HG03064 (cell line): ENCODE data around the gene PLIN3.
"Not testable (repeated sequence)": the region's sequence is repeated elsewhere in the genome, so short reads cannot be mapped to it uniquely, and the experiment has no call there.

Experiments used
- ATAC-seq: cut with Tn5 transposase; IDR thresholded peaks from one replicate; pipeline ENCODE4 v1.9.1; 2021; ENCODE audit warnings: low read depth; ENCODE audit not compliant: unreplicated experiment

The PLIN3 gene

DNA sequence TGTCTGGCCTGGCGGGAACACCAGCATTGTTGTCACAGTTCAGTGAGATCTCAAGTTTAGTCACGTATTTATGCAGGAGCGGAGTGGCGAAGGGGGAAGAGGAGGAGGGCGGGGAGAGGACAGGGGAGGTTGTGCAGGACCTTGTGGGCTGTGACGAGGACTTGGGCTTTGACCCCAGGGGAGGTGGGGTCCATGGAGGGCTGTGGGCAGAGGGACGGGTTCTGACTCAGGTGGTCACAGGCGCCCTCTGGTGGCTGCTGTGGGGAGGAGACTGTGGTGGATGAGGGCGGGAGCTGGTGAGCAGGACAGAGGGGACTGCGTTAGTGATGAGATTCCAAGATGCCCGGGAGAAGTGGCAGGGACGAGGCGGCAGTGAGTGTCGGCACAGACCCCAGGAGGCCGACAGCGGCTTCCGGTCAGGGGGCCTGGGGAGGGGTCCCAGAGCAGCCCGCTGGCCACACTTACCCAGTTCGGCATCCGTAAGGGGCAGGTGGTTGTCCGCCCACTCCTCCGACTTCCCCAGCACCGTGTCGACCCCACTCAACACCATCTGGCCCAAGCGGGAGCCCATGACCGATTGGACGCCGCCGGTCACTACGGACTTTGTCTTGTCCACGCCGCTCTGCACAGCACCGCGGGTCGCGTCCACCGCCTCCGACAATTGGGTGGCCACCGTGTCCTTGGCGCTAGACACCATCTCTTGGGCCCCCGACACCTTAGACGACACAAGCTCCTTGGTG lies 15.7 kb downstream of the PLIN3 start:
- no peak for ATAC-seq

DNA sequence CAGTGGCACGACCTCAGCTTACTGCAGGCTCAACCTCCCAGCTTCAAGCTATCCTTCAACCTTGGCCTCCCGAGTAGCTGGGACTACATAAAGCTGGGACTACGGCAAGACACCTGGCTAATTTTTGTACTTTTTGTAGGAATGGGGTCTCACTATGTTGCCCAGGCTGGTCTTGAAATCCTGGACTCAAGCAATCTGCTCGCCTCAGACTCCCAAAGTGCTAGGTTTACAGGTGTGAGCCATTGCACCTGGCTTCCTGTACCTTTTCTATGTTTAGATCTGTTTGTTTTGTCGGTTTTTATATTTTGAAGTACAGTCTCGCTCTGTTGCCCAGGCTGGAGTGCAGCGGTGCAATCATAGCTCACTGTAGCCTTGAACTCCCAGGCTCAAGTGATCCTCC lies 18.4 kb downstream of the PLIN3 start:
- no peak for ATAC-seq

DNA sequence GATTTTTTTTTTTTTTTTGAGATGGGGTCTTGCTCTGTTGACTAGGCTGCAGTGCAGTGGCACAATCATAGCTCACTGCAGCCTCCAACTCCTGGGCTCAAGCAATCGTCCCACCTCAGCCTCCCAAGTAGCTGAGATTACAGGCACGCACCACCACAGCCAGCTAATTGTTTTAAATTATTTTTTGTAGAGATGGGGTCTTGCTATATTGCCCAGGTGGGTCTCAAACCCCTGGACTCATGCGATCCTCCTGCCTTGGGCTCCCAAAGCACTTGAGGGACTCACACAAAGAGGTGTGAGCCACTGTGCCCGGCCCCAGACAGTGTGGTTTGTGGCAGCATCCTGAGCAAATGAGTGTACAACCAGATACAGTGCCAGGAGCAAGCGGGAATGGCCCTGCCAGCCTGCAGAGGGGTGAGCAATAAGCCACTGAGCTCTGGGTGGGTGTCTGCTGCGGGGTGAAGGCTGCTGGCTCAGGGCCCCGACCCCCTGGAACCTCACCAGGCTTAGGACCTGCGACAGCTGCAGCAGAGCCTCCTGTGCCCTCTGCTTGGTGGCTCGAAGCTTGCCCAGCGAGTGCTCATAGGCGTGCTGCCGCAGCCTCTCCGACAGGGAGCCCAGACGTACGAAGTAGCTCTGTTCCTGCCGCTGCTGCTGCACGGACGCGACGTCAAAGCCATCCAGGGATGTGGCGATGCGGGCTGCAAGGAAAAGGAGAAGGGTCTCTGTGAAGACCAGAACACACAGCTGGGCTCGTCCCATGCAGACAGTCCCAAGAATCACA lies 20.1 kb downstream of the PLIN3 start:
- ATAC-seq, result no peak

DNA sequence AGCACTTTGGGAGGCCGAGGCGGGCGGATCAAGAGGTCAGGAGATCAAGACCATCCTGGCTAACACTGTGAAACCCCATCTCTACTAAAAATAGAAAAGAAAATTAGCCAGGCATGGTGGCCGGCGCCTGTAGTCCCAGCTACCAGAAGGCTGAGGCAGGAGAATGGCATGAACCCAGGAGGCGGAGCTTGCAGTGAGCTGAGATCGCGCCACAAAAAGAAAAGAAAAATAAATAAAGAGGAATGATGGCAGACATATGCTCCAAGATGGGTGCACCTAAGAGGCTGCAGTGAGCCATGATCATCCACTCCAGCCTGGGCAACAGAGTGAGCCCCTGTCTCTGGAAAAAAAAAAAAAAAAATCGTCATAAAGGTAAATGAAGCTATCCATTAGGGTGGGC lies 21.5 kb downstream of the PLIN3 start:
- not testable (repeated sequence) for ATAC-seq

DNA sequence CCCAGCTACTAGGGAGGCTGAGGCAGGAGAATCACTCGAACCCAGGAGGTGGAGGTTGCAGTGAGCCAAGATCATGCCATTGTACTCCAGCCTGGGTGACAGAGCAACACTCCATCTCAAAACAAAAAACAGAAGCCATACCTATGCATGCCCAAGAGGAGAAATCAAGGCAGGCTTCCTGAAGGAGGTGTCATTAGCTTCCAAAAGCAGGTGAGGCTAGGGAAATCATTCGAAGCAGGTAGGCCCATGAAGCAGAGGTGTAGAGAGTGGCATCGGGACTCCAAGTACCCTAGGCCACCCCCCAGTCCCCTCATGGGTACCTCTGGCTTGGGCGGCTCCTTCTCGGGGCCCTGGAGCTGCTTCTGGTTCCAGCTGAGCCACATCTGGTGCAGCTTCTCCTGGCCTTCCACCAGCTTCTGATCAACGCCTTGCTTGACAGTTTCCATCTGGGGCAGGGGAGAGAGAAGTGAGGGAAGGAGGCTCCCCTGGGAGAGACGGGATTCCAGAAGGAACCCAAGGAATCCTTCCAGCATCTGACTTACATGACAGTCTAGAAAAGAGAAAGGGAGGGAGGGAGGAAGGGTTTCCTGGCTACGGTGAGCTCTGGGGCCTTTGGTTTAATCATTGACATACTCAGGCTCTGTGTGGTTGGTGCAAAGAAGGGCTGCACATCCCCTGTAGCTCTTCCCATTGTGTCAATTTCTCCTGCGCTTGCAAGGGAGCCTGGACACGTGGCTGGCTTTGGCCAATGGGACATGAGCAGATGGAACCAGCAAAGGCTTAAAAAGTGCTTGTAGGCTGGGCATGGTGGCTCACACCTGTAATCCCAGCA lies 22.9 kb downstream of the PLIN3 start:
- no peak for ATAC-seq

DNA sequence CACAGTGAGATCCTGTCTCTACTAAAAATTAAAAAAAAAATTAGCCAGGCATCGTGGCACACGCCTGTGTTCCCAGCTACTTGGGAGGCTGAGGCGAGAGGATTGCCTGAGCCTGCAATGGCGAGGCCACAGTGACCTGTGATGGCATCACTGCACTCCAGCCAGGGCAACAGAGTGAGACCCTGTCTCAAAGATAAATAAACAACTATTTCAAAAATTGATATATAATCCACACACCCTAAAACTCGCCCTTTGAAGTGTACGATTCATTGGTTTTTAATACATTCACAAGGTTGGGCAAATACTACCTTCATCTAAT lies 23.9 kb downstream of the PLIN3 start:
- ATAC-seq, result no peak

DNA sequence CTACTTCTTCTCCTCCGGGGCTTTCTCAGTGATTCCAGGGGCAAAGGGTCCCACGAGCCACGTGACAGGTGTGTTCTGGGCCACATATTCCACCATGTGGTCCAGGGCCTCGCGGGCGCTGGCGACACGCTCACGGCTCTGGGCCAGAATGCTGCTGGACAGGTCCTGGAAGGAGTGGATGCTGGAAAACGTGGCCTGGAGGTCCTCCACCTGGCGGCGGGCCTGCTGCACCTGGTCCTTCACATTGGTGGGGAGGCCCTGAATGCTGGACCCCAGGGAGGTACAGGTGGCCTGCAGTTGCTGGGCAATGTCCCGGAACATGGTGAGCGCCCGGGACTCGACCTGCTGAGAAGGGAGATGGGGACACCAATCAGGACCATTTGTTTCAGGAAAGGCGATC lies 28.3 kb downstream of the PLIN3 start:
- ATAC-seq, result no peak

DNA sequence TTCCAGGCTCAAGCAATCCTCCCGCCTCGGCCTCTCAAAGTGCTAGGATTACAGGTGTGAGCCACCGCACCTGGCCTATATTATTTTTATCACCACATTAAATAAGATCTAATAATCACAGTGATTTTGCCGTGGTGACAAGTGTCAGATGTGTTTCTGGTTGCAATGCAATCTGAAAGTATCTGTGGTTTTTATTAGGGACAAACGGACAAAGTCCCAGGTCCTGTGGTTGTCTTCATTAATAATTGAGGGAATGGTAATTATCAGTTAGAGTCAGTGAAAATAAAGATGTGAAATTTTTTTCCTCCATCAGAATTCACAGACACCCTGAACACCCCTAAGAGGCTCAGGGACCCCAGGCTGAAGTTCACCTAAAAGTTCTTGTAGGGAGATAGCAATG lies 34.7 kb downstream of the PLIN3 start:
- no peak for ATAC-seq

DNA sequence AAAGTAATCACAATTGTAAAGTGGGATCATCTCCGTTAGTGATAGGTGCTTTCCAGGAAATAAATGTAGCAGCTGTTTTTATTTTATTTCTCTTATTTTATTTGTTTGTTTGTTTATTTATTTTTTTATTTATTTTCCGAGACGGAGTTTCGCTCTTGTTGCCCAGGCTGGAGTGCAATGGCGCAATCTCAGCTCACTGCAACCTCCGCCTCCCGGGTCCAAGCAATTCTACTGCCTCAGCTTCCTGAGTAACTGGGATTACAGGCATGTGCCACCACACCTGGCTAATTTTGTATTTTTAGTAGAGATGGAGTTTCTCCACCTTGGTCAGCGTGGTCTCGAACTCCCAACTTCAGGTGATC lies 35.5 kb downstream of the PLIN3 start:
- not testable (repeated sequence) for ATAC-seq

DNA sequence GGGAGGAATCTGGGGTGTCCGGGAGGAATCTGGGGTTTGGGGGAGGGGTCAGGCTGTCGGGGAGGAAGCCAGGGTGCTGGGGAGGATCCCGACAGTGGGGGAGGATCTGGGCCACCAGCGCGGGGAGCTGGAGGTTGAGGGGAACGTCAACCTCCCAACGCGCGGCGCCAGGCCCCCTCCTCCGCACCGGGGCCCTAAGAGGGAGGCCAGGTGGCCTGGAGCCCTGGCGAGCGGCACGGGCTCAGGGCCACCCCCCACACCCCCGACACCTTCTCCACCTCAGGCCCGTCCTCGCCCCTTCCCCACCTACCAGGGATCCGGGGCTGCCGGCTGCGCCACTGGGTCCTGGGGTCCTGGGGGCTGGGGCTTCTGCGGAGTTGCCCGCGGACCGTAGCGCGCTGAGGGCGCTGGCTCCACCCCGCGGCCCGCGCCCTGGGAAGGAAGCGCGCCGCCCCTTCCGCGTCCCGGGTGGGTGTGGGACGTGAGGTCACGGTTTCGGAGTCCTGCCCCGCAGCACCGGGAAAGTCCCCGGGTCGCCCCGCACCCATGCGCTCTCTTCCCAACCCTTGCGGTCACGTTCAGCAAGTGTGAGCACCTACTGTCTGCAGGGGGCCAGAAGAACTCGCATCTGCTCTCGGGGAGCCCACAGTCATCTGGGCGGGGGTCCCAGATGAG lies 36.0 kb downstream of the PLIN3 start, which contains the start of gene TICAM1:
Gene TICAM1 (minus strand): TSS at position 409 of the 675 bp plus-strand sequence. CDS start 13,335 bp downstream, outside the sequence.
- ATAC-seq, result no peak

DNA sequence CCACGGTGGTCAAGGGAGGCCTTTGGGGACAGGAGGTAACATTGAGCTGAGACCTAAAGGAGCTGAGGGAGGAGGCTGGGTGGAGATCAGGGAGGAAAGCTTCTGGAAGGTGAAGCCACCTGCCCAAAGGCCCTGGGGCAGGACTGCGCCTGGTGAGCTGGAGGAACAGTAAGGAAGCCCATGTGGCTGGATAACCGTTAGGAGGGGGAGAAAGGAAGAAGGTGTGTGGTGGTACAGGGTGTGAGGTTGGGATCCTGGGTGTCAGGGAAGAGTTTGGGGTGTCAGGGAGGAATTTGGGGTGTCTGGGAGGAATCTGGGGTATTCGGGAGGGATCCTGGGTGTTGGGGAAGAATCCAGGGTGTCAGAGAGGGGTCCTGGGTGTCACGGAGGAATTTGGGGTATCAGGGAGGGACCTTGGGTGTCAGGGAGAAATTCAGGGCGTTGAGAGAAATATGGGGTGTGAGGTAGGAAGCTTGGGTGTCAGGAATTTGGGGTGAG lies 36.6 kb downstream of the PLIN3 start:
- ATAC-seq, result no peak

DNA sequence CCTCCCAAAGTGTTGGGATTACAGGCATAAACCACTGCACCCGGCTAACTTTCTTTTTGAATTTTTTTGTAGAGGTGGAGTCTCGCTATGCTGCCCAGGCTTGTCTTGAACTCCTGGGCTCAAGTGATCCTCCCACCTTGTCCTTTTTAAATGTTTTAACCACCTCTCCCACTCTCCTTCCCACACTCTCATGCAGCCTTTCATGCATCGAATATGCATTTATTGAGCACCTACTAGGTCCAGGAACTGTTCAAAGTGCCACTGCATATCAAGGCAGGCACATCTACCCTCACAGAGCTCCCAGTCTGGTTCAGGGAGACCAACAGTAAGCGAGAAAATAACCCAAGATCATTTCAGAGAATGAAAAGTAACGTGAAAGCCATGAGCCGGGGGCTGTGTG lies 37.1 kb downstream of the PLIN3 start:
- ATAC-seq, result no peak

DNA sequence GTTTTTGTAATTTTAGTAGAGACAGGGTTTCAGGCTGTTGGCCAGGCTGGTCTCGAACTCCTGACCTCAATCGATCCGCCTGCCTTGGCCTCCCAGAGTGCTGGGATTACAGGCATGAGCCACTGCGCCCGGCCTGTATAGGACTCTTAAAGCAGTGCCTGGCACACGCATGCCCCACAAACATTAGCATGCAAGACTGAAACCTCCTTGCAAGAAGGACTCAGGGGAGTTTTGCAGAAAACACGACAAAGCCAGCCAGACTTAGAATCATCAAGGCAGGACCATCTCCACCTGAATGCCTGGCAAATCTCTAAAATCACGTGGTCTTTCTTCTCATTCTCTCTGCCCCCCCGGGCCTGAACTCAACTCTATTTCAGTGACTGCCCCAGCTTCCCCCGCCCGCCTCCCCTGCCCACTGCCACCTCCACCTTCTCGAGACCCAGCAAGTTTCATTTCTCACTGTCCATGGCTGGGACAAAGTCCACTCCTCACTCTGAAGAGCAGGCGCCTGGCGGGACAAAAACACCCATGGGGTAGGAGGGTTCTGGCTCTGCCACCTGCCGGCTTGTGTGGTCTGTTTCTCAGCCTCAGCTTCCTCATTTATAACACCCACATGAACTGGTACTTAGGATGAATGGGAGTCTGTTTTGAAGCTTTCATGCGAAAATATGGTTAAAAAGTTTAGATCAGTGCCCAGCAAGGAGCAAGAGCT lies 38.3 kb downstream of the PLIN3 start:
- no peak for ATAC-seq

DNA sequence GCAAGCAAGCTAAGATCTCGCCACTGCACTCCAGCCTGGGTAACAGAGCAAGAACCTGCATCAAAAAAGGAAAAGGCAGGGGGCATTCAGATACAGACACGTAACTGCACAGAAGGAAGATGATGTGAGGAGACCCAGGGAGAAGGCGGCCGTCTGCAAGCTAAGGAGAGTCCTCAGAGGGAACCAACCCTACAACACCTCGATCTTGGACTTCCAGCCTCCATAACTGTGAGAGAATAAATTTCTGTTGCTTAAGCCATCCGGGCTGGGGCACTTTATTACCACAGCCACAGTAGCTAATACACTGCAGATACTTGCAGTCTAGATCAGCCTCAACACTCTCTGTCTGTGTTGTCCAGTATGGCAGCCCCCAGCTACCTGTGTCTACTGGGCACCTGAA lies 43.9 kb downstream of the PLIN3 start:
- no peak for ATAC-seq

DNA sequence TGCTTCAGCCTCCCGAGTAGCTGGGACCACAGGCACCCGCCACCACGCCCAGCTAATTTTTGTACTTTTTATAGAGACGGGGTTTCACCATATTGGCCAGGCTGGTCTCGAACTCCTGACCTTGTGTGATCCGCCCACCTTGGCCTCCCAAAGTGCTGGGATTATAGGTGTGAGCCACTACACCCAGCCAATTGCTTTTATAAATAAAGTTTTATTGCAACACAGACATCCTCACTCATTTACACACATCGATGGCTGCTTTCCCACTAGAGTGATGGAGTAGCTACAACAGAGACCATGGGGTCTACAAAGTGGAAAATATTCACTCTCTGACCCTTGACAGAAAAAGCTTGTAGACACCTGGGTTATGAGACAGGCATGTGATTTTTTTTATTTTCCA lies 45.1 kb downstream of the PLIN3 start:
- ATAC-seq, result not testable (repeated sequence)

DNA sequence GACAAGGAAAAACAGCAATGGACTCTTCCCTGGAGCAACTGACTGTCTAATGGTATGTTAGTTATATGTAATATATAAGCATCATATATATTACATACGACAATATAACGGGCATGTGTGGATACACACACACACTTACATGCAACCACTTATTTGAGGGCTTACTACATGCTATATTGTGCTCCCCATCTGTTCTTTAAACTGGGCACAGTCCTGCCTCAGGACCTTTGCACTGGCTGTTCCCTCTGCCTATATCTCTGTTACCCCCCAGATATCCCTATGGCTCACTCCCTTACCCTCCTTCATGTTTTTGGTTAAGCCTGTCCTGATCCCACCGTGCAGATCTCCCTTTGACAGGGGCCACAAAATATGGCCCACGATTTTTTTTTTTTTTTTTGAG lies 46.2 kb downstream of the PLIN3 start:
- ATAC-seq, result no peak

DNA sequence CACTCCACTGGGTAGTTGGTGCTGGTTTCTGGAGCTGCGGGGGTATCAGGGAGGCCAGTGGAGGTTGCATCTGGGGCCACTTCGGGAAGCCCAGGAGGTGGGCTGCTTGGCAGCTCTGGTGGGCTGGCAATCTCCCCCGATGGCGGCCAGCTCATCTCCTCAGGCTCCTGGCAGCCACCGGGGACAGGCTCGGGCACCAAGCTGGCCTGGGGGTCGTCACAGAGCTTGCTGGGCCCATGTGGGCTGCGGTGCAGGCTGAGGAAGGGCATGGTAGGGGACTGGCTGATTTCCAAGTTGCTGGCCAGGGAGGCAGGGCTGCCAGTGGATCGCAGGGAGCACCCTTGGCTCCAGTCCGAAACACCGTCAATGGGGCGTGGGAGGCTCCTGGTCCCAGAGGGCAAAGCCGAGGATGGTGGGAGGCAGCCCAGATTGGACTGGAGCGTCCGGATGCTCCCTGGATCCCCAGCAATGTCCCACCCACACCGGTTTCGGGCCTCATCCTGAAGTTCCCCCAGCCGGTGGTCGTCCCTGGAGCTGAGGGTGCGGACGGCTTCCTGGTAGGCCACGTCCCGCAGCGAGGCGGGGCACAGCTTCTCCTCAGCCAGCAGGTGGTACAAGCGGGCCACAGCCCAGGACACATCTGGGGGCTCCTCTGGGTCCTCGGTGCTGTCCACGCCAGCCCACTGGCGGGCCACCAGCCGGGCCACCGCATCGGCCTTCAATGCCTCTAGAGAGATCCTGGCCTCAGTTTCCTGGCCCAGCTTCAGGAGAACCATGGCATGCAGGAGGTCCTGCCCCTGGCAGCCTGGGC lies 49.8 kb downstream of the PLIN3 start:
- no peak for ATAC-seq

DNA sequence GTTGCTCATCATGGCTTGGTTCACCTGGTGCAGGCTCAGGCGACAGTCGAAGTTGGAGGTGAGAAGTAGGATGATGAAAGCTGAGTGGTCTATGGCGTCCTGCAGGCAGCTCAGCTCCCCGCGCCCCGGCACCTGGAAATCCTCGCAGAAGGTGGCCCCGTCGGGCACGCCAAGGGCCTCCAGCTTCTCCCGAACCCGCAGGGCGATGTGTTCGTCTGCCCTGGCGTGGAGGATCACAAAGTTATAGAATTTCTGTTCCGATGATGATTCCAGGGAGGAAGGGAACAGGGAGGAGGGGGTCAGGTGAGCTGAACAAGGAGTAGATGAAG lies 50.6 kb downstream of the PLIN3 start:
- no peak for ATAC-seq

DNA sequence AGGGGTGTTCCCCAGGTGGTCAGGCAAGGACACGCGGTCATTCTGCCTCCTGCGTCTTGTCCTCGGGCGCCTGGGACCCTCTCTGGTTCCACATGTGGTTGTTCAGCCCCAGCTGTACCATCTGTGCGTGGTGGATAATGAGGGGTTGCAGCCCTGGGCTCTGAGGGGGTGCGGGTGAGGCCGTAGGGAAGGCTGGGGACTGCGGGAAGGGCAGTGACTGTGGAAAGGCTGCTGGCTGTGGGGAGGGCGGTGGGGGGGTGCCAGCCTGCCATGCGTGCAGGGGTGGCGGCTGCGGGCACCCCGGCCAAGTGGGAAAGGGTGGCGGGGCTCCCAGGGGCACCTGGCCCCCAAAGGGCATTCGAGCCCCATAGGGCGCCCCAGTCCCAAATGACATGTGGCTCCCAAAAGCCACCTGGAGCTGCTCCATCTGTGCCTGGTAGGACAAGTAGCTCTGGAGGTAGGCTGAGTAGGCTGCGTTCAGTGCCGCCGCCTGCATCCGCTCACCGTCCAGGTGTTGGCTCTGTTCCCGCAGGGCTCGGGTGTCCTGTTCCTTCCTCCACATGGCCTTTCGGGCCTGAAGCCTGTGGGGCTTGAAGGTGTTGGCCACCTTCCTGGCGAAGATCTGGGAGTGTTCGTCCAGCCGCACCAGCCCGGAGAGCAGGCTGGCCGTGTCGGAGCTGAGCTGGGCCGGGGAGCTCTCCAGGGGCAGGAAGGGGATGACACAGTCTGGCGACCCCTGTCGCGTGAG lies 51.1 kb downstream of the PLIN3 start:
- ATAC-seq, result no peak
